OCI-LY7 (cell line): ENCODE data around the gene HGFAC. TPM values are rescaled to one million over a fixed set of nuclear protein-coding genes. Genes with fewer than 3 reads are reported as not detected.

ENCODE experiments used
- BruUV-seq: library from RNA; stranded (reverse); fragments of 400-500 nt; replicated peaks from 2 replicates; lab custom pipeline; 2021; lab: Mats Ljungman, UMichigan
- CTCF ChIA-PET: fragments of 300-600 bp; sonication (Branson Sonifier 250); formaldehyde crosslinking; loops from one replicate; lab custom pipeline; 2022; ENCODE audit warnings: antibody characterized with exemption; ENCODE audit not compliant: unreplicated experiment; lab: Charles Lee
- POLR2A ChIA-PET: fragments of 300-600 bp; sonication (Branson Sonifier 250); formaldehyde crosslinking; loops from one replicate; lab custom pipeline; 2022; ENCODE audit warnings: antibody characterized with exemption; lab: Charles Lee
- DNase-seq: peaks from one replicate; pipeline ENCODE4 v3.0.0-alpha.2; 2015; ENCODE audit warnings: low spot score
- H2AFZ ChIP-seq: fragments of 200-600 bp; sonication (generic), shearing (Covaris generic); 2 replicates; pipeline ENCODE4 v1.6.1; 2014; ENCODE audit warnings: mild to moderate bottlenecking, antibody characterized with exemption, low read length, moderate library complexity
- H3K27ac ChIP-seq: fragments of 200-600 bp; sonication (generic); 2 replicates; pipeline ENCODE4 v1.5.1; 2014; ENCODE audit warnings: mixed run types, low read depth, mild to moderate bottlenecking, moderate library complexity, low read length, inconsistent platforms; ENCODE audit not compliant: poor library complexity, severe bottlenecking
- H3K36me3 ChIP-seq: fragments of 200-600 bp; sonication (generic); 2 replicates; pipeline ENCODE4 v1.6.1; 2014; ENCODE audit warnings: mild to moderate bottlenecking, antibody characterized with exemption, low read length, moderate library complexity, mixed read lengths; ENCODE audit not compliant: insufficient read depth
- H3K4me1 ChIP-seq: fragments of 200-600 bp; sonication (generic); 2 replicates; pipeline ENCODE4 v1.5.1; 2014; ENCODE audit warnings: mild to moderate bottlenecking, low read length; ENCODE audit not compliant: insufficient read depth, poor library complexity, severe bottlenecking
- H3K4me2 ChIP-seq: fragments of 200-600 bp; sonication (generic); 2 replicates; pipeline ENCODE4 v1.6.1; 2014; ENCODE audit warnings: mild to moderate bottlenecking, low read length
- H3K4me3 ChIP-seq: fragments of 200-600 bp; sonication (generic); 2 replicates; pipeline ENCODE4 v1.5.1; 2014; ENCODE audit warnings: mild to moderate bottlenecking, low read depth, low read length; ENCODE audit not compliant: poor library complexity, severe bottlenecking
- H3K79me2 ChIP-seq: fragments of 200-600 bp; sonication (generic); 2 replicates; pipeline ENCODE4 v1.6.1; 2016; ENCODE audit warnings: low read depth, mild to moderate bottlenecking, low read length, moderate library complexity, mixed read lengths; ENCODE audit not compliant: insufficient read depth
- H3K9me2 ChIP-seq: fragments of 200-600 bp; sonication (generic); 2 replicates; pipeline ENCODE4 v1.6.1; 2016; ENCODE audit warnings: mild to moderate bottlenecking, low read length, mixed read lengths; ENCODE audit not compliant: insufficient read depth
- H3K9me3 ChIP-seq: fragments of 200-600 bp; sonication (generic); 2 replicates; pipeline ENCODE4 v1.6.1; 2014; ENCODE audit warnings: mild to moderate bottlenecking, mixed run types, low read length, mixed read lengths
- H4K20me1 ChIP-seq: fragments of 200-600 bp; sonication (generic); 2 replicates; pipeline ENCODE4 v1.6.1; 2014; ENCODE audit warnings: mild to moderate bottlenecking, antibody characterized with exemption, low read length, moderate library complexity, mixed read lengths; ENCODE audit not compliant: insufficient read depth
- EZH2phosphoT487 ChIP-seq: fragments of 200-600 bp; sonication (generic); IDR thresholded peaks from 2 replicates; pipeline ENCODE4 v1.6.1; 2018; ENCODE audit warnings: low read depth, borderline replicate concordance, mild to moderate bottlenecking, mixed run types, antibody characterized with exemption, low read length, moderate library complexity, mixed read lengths
- intact Hi-C: fragments of 100-400 bp; cut with micrococcal nuclease; formaldehyde crosslinking; loops from one replicate; pipeline ENCODE4 v1.10.0; 2022; ENCODE audit not compliant: unreplicated experiment
- total RNA-seq, 2 experiments: library from RNA; depleted of rRNA in 1 of 2; stranded (reverse); fragments of >200 nt in 1 of 2; shearing (Covaris generic) in 1 of 2; gene quantifications; 2 replicates each; pipeline ENCODE4 v1.2.3, GENCODE V29; 2014 to 2022
- TF ChIP-seq, protein P1 (sequence below): fragments of 200-600 bp; sonication (generic); conservative IDR thresholded peaks from 2 replicates; pipeline ENCODE4 v1.5.1; 2014; ENCODE audit warnings: mild to moderate bottlenecking, antibody characterized with exemption, low read length, moderate library complexity, mixed read lengths

HGFAC gene
- total RNA-seq, 2 experiments from 2014 or later: not detected

DNA sequence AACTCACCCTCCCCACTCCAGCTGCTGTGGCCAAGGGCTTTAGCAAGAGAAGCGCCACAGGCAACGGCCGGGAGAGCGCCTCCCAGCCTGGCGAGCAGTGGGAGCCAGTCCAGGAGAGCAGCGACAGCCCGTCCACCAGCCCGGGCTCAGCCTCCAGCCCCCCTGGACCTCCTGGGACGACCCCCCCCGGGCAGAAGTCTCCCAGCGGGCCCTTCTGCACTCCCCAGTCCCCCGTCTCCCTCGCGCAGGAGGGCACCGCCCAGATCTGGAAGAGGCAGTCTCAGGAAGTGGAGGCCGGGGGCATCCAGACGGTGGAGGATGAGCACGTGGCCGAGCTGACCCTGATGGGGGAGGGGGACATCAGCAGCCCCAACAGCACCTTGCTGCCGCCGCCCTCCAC is 11.2 kb upstream of the HGFAC start:
- Histone ChIP-seq H3K36me3 (no peaks in the 10 kb centered on the region), H3K4me2 (no peak overlapping the region), H3K79me2 (no peaks in the 10 kb centered on the region), H2AFZ (no peak overlapping the region), H3K27ac (no peak overlapping the region), H3K9me2 (no peaks in the 10 kb centered on the region), H4K20me1 (no peaks in the 10 kb centered on the region), H3K9me3 (no peaks in the 10 kb centered on the region), H3K4me1 (no peaks in the 10 kb centered on the region), H3K4me3 (no peak overlapping the region)
- no peak for DNase-seq
- no TSS peak for BruUV-seq
- TF ChIP-seq, protein P1, sequence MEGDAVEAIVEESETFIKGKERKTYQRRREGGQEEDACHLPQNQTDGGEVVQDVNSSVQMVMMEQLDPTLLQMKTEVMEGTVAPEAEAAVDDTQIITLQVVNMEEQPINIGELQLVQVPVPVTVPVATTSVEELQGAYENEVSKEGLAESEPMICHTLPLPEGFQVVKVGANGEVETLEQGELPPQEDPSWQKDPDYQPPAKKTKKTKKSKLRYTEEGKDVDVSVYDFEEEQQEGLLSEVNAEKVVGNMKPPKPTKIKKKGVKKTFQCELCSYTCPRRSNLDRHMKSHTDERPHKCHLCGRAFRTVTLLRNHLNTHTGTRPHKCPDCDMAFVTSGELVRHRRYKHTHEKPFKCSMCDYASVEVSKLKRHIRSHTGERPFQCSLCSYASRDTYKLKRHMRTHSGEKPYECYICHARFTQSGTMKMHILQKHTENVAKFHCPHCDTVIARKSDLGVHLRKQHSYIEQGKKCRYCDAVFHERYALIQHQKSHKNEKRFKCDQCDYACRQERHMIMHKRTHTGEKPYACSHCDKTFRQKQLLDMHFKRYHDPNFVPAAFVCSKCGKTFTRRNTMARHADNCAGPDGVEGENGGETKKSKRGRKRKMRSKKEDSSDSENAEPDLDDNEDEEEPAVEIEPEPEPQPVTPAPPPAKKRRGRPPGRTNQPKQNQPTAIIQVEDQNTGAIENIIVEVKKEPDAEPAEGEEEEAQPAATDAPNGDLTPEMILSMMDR: no peak
- no peak for TF ChIP-seq EZH2phosphoT487
- ChIA-PET CTCF (no interaction called here), POLR2A (no interaction called here)
- intact Hi-C loops: no loop called here

DNA sequence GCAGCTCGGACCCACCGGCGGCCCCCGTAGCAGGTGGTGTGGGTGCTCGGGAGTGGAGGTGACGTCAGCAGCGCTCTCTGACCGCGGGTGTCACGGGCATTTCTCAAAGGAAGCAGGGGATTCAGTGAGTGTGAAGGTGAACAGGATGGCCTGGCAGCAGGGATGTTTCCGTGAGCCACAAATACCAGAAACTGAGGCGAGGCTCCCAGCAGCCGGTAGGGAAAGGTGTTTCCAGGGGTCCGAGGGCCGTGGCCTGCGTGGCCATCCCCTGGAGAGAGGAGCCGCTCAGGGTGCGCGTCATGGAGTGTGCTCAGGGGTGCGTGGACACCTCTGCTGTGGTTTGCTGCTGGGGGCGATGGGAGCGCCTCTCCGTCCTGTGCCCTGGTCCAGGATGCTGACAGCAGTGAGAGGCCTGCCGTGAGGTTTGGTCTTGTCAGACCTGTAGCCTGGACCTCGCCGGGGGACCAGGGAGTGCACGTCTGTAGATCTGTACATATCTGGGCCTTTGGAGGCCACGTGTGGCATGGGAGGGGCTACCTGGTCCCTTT is 10.2 kb upstream of the HGFAC start:
- intact Hi-C loops: no loop called here
- CTCF ChIA-PET: no interaction called here
- Histone ChIP-seq H3K4me1 (no peaks in the 10 kb centered on the region), H3K4me3 (no peak overlapping the region), H4K20me1 (no peaks in the 10 kb centered on the region), H3K4me2 (no peak overlapping the region), H3K9me2 (no peaks in the 10 kb centered on the region), H3K79me2 (no peaks in the 10 kb centered on the region), H3K27ac (no peak overlapping the region), H2AFZ (no peak overlapping the region), H3K36me3 (no peaks in the 10 kb centered on the region), H3K9me3 (no peaks in the 10 kb centered on the region)
- no TSS peak for BruUV-seq
- POLR2A ChIA-PET: no interaction called here
- TF ChIP-seq EZH2phosphoT487: no peak
- TF ChIP-seq, protein P1: no peak
- DNase-seq: no peak

DNA sequence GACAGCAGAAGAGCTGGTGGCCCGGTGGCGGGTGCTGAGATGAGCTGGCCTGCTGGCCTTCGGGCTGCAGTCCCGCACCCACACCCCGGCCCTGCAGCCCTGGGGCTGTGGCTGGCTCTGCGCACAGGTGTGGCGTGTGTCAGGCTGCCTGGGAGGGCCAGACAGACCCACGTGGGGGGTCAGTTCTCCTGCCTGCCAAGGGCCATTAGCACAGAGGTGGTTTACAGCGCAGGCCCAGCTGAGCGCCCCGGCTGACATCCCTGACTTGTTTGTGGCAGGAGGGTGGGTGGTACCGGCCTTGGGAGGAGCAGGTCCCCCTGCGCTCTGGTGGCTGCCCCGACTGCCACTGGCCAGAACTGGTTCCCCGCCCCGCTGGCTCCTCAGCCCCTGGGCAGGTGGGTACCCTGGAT is 9.4 kb upstream of the HGFAC start:
- ChIA-PET CTCF (no interaction called here), POLR2A (interaction anchor here (0.5 kb wide), 1 partner anchor 1383 kb away, joined by 3 read pairs; no protein-coding TSS in a partner anchor)
- H3K27ac ChIP-seq: no peak overlapping the region

More for the DNA sequence above, 9.4 kb upstream of the HGFAC start:
- H3K79me2 ChIP-seq: no peaks in the 10 kb centered on the region
- BruUV-seq: no TSS peak
- no peaks in the 10 kb centered on the region for H3K9me2 ChIP-seq
- H3K4me1 ChIP-seq: no peaks in the 10 kb centered on the region
- TF ChIP-seq, protein P1: no peak
- H4K20me1 ChIP-seq: no peaks in the 10 kb centered on the region
- no peaks in the 10 kb centered on the region for H3K36me3 ChIP-seq
- no peak overlapping the region for H3K4me2 ChIP-seq
- intact Hi-C loops: no loop called here
- no peak for DNase-seq
- H2AFZ ChIP-seq: no peak overlapping the region
- no peaks in the 10 kb centered on the region for H3K9me3 ChIP-seq
- H3K4me3 ChIP-seq: no peak overlapping the region
